WTC11 (cell line): ENCODE results near the gene POMGNT1. TPM values are rescaled to one million over a fixed set of nuclear protein-coding genes. Genes with fewer than 3 reads are reported as not detected.

Experiments
- ATAC-seq: fragments of 200-7000 bp; cut with Tn5 transposase; 2 replicates; pipeline ENCODE4 v1.10.0; 2021; ENCODE audit warnings: mild to moderate bottlenecking, moderate library complexity
- CTCF ChIA-PET: fragments of 300-600 bp; sonication (Branson Sonifier 250); formaldehyde crosslinking; loops from one replicate; lab custom pipeline; 2021; ENCODE audit warnings: antibody characterized with exemption; lab: Charles Lee
- POLR2A ChIA-PET: fragments of 350-600 bp; sonication (Branson Sonifier 250); formaldehyde crosslinking; loops from one replicate; lab custom pipeline; 2021; ENCODE audit warnings: antibody characterized with exemption; lab: Charles Lee
- DNase-seq: peaks from one replicate; pipeline ENCODE4 v3.0.0; 2021; ENCODE audit warnings: low spot score
- H3K27ac Mint-ChIP-seq: 2 replicates; pipeline ENCODE4 v1.8.0; 2021; ENCODE audit warnings: mixed read lengths
- H3K27me3 Mint-ChIP-seq: 2 replicates; pipeline ENCODE4 v1.8.0; 2021; ENCODE audit warnings: low read depth, mild to moderate bottlenecking, moderate library complexity, mixed read lengths
- H3K36me3 Mint-ChIP-seq: 2 replicates; pipeline ENCODE4 v1.8.0; 2021; ENCODE audit warnings: mixed read lengths
- H3K4me1 Mint-ChIP-seq: 2 replicates; pipeline ENCODE4 v1.8.0; 2022; ENCODE audit warnings: mixed read lengths
- H3K4me3 Mint-ChIP-seq: 2 replicates; pipeline ENCODE4 v1.8.0; 2021; ENCODE audit warnings: mild to moderate bottlenecking, moderate library complexity, mixed read lengths
- H3K9me3 Mint-ChIP-seq: 2 replicates; pipeline ENCODE4 v1.8.0; 2021; ENCODE audit warnings: mixed read lengths
- CREB1 ChIP-seq: sonication (generic); formaldehyde crosslinking; IDR thresholded peaks from 2 replicates; pipeline ENCODE4 v1.8.0; 2023; ENCODE audit warnings: mild to moderate bottlenecking, missing genetic modification reagents
- GRHL2 ChIP-seq: fragments of 250-450 bp; sonication (Bioruptor Pico); IDR thresholded peaks from 2 replicates; pipeline ENCODE4 v1.8.0; 2022; ENCODE audit warnings: mild to moderate bottlenecking, moderate library complexity; ENCODE audit not compliant: insufficient replicate concordance, severe bottlenecking
- OVOL2 ChIP-seq: fragments of 250-450 bp; sonication (Bioruptor Pico); IDR thresholded peaks from 2 replicates; pipeline ENCODE4 v1.9.0; 2021; ENCODE audit warnings: mild to moderate bottlenecking, borderline replicate concordance
- SMAD3 ChIP-seq: sonication (generic); formaldehyde crosslinking; IDR thresholded peaks from 2 replicates; pipeline ENCODE4 v1.8.0; 2022; ENCODE audit warnings: missing genetic modification reagents, mild to moderate bottlenecking, borderline replicate concordance
- SP1 ChIP-seq: sonication (generic); formaldehyde crosslinking; conservative IDR thresholded peaks from 2 replicates; pipeline ENCODE4 v1.8.1; 2022; ENCODE audit warnings: missing genetic modification reagents
- ZNF121 ChIP-seq: sonication (generic); formaldehyde crosslinking; IDR thresholded peaks from 2 replicates; pipeline ENCODE4 v1.8.0; 2023; ENCODE audit warnings: missing genetic modification reagents
- ZNF232 ChIP-seq: sonication (generic); formaldehyde crosslinking; IDR thresholded peaks from 2 replicates; pipeline ENCODE4 v1.8.0; 2022; ENCODE audit warnings: mild to moderate bottlenecking, missing genetic modification reagents
- ZNF671 ChIP-seq: fragments of 250-450 bp; sonication (Bioruptor Pico); IDR thresholded peaks from 2 replicates; pipeline ENCODE4 v1.8.0; 2021; ENCODE audit warnings: mild to moderate bottlenecking
- total RNA-seq: library from RNA; stranded (reverse); gene quantifications from 3 replicates; pipeline ENCODE4 v1.2.3, GENCODE V29; 2021
- TF ChIP-seq, protein P1 (sequence below): sonication (generic); formaldehyde crosslinking; IDR thresholded peaks from 2 replicates; pipeline ENCODE4 v1.8.1; 2023; ENCODE audit warnings: mild to moderate bottlenecking, moderate library complexity, missing genetic modification reagents
- TF ChIP-seq, protein P2 (sequence below): fragments of 250-450 bp; sonication (Bioruptor Pico); IDR thresholded peaks from 2 replicates; pipeline ENCODE4 v1.9.0; 2021; ENCODE audit warnings: mild to moderate bottlenecking
- TF ChIP-seq, protein P3 (sequence below): sonication (generic); formaldehyde crosslinking; conservative IDR thresholded peaks from 2 replicates; pipeline ENCODE4 v1.8.1; 2023; ENCODE audit warnings: mild to moderate bottlenecking, low read depth, missing genetic modification reagents, moderate library complexity
- TF ChIP-seq, protein P4 (sequence below): fragments of 200-600 bp; IDR thresholded peaks from 2 replicates; pipeline ENCODE4 v1.8.0; 2022; ENCODE audit warnings: antibody characterized with exemption
- TF ChIP-seq, protein P5 (sequence below): sonication (generic); formaldehyde crosslinking; IDR thresholded peaks from 2 replicates; pipeline ENCODE4 v1.8.0; 2022; ENCODE audit warnings: mild to moderate bottlenecking, missing genetic modification reagents
- TF ChIP-seq, protein P6 (sequence below): sonication (generic); formaldehyde crosslinking; IDR thresholded peaks from 2 replicates; pipeline ENCODE4 v1.8.1; 2022; ENCODE audit warnings: mild to moderate bottlenecking, missing genetic modification reagents, moderate library complexity, borderline replicate concordance
- TF ChIP-seq, protein P7 (sequence below): sonication (generic); formaldehyde crosslinking; IDR thresholded peaks from 2 replicates; pipeline ENCODE4 v1.8.1; 2022; ENCODE audit warnings: low read depth, mild to moderate bottlenecking, moderate library complexity, missing genetic modification reagents, borderline replicate concordance

The POMGNT1 gene
- total RNA-seq, 1 experiment from 2014 or later, result 42.5 TPM

DNA sequence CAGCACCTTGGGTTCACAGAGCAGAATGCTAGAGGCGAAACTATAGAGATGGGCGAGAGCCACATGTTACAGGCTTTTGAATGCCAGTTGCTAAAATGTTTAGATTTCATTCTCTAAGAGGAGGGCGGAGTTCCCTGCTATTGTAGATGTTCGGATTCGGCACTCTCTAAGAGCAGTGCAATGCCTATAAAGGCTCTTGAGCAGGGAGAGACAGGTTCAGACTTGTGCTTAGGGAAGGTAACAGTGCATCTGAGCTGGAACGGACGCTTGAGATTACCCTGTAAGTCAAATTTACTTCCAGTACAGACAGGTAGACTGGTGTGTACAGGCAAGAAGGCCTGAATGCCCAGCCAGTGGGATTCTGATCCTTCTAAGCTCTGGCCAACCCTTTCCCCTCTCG is 20.2 kb upstream of the POMGNT1 start:
- Mint-ChIP-seq H3K27me3 (no peaks in the 10 kb centered on the region), H3K4me3 (no peak overlapping the region), H3K36me3 (no peaks in the 10 kb centered on the region), H3K4me1 (peaks cover 23% of the 10 kb centered on the region), H3K27ac (no peak overlapping the region), H3K9me3 (no peaks in the 10 kb centered on the region)
- TF ChIP-seq ZNF232 (CRISPR knock-in tag) (no peak), OVOL2 (CRISPR knock-in tag) (no peak)
- TF ChIP-seq, protein P1, sequence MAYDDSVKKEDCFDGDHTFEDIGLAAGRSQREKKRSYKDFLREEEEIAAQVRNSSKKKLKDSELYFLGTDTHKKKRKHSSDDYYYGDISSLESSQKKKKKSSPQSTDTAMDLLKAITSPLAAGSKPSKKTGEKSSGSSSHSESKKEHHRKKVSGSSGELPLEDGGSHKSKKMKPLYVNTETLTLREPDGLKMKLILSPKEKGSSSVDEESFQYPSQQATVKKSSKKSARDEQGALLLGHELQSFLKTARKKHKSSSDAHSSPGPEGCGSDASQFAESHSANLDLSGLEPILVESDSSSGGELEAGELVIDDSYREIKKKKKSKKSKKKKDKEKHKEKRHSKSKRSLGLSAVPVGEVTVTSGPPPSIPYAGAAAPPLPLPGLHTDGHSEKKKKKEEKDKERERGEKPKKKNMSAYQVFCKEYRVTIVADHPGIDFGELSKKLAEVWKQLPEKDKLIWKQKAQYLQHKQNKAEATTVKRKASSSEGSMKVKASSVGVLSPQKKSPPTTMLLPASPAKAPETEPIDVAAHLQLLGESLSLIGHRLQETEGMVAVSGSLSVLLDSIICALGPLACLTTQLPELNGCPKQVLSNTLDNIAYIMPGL (CRISPR knock-in tag), result no peak
- ChIA-PET POLR2A (no interaction called here), CTCF (interaction anchor here (6.6 kb wide), 1 partner anchor 20 kb away, joined by 55 read pairs; the partner anchor contains the start of gene POMGNT1)
- DNase-seq (no peak), ATAC-seq (no peak)

DNA sequence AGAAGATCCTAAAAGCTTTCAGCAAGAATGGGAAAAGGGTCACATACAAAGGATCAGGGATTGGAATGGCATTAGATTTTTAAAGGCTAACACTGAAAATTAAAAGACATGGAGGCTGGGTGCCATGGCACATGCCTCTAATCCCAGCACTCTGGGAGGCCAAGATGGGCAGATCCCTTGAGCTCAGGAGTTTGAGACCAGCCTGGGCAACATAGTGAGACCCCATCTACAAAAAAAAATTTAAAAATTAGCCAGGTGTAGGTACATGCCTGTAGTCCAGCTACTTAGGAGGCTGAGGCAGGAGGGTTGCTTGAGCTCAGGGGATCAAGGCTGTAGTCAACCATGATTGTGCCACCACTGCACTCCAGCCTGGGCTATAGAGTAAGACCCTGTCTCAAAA is 17.3 kb upstream of the POMGNT1 start:
- Mint-ChIP-seq H3K4me3 (no peak overlapping the region), H3K36me3 (no peaks in the 10 kb centered on the region), H3K9me3 (no peaks in the 10 kb centered on the region), H3K4me1 (no peaks in the 10 kb centered on the region), H3K27me3 (no peaks in the 10 kb centered on the region), H3K27ac (no peak overlapping the region)
- DNase-seq (no peak), ATAC-seq (no peak)
- TF ChIP-seq ZNF121 (CRISPR knock-in tag), result peak; percentile 57; the same call in 1 of the 2 replicates
- TF ChIP-seq, protein P1 (CRISPR knock-in tag), result no peak
- ChIA-PET POLR2A (no interaction called here), CTCF (no interaction called here)

DNA sequence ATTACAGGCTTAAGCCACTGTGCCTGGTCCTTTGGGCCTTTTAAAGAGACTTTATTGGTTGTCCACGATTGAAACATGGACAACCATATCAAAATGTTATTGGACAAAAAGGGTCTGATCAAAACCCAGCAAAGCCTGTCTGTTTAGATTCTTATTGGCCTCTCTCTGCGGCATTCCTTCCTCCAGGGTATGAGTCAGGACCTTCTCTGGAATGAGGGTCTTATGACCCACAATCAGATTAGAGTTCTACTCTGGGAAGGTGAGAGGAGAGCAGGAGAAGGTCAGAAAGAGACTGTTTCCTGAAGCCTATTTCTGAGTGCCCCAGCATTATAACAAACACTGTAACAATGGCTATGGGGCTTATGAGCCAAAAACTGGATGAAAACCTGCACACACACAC is 12.8 kb upstream of the POMGNT1 start:
- Mint-ChIP-seq H3K4me3 (no peak overlapping the region), H3K36me3 (no peaks in the 10 kb centered on the region), H3K27ac (no peak overlapping the region), H3K27me3 (no peaks in the 10 kb centered on the region), H3K4me1 (peaks cover under 1% of the 10 kb centered on the region; the same call in 1 of the 2 replicates), H3K9me3 (no peaks in the 10 kb centered on the region)
- POLR2A ChIA-PET, result no interaction called here
- no peak for DNase-seq
- CTCF ChIA-PET, result no interaction called here
- ATAC-seq, result no peak
- no peak for TF ChIP-seq SP1 (CRISPR knock-in tag)
- TF ChIP-seq, protein P2, sequence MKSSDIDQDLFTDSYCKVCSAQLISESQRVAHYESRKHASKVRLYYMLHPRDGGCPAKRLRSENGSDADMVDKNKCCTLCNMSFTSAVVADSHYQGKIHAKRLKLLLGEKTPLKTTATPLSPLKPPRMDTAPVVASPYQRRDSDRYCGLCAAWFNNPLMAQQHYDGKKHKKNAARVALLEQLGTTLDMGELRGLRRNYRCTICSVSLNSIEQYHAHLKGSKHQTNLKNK (CRISPR knock-in tag), result no peak
- TF ChIP-seq, protein P1 (CRISPR knock-in tag), result no peak
- TF ChIP-seq, protein P3, sequence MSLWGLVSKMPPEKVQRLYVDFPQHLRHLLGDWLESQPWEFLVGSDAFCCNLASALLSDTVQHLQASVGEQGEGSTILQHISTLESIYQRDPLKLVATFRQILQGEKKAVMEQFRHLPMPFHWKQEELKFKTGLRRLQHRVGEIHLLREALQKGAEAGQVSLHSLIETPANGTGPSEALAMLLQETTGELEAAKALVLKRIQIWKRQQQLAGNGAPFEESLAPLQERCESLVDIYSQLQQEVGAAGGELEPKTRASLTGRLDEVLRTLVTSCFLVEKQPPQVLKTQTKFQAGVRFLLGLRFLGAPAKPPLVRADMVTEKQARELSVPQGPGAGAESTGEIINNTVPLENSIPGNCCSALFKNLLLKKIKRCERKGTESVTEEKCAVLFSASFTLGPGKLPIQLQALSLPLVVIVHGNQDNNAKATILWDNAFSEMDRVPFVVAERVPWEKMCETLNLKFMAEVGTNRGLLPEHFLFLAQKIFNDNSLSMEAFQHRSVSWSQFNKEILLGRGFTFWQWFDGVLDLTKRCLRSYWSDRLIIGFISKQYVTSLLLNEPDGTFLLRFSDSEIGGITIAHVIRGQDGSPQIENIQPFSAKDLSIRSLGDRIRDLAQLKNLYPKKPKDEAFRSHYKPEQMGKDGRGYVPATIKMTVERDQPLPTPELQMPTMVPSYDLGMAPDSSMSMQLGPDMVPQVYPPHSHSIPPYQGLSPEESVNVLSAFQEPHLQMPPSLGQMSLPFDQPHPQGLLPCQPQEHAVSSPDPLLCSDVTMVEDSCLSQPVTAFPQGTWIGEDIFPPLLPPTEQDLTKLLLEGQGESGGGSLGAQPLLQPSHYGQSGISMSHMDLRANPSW (CRISPR knock-in tag), result no peak
- TF ChIP-seq, protein P4, sequence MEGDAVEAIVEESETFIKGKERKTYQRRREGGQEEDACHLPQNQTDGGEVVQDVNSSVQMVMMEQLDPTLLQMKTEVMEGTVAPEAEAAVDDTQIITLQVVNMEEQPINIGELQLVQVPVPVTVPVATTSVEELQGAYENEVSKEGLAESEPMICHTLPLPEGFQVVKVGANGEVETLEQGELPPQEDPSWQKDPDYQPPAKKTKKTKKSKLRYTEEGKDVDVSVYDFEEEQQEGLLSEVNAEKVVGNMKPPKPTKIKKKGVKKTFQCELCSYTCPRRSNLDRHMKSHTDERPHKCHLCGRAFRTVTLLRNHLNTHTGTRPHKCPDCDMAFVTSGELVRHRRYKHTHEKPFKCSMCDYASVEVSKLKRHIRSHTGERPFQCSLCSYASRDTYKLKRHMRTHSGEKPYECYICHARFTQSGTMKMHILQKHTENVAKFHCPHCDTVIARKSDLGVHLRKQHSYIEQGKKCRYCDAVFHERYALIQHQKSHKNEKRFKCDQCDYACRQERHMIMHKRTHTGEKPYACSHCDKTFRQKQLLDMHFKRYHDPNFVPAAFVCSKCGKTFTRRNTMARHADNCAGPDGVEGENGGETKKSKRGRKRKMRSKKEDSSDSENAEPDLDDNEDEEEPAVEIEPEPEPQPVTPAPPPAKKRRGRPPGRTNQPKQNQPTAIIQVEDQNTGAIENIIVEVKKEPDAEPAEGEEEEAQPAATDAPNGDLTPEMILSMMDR, result no peak
- no peak for TF ChIP-seq CREB1 (CRISPR knock-in tag)
- TF ChIP-seq, protein P5, sequence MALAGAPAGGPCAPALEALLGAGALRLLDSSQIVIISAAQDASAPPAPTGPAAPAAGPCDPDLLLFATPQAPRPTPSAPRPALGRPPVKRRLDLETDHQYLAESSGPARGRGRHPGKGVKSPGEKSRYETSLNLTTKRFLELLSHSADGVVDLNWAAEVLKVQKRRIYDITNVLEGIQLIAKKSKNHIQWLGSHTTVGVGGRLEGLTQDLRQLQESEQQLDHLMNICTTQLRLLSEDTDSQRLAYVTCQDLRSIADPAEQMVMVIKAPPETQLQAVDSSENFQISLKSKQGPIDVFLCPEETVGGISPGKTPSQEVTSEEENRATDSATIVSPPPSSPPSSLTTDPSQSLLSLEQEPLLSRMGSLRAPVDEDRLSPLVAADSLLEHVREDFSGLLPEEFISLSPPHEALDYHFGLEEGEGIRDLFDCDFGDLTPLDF (CRISPR knock-in tag), result no peak
- TF ChIP-seq, protein P6, sequence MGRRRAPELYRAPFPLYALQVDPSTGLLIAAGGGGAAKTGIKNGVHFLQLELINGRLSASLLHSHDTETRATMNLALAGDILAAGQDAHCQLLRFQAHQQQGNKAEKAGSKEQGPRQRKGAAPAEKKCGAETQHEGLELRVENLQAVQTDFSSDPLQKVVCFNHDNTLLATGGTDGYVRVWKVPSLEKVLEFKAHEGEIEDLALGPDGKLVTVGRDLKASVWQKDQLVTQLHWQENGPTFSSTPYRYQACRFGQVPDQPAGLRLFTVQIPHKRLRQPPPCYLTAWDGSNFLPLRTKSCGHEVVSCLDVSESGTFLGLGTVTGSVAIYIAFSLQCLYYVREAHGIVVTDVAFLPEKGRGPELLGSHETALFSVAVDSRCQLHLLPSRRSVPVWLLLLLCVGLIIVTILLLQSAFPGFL, result no peak
- TF ChIP-seq SMAD3 (CRISPR knock-in tag), result no peak
- TF ChIP-seq GRHL2, result no peak
- no peak for TF ChIP-seq ZNF671 (CRISPR knock-in tag)
- TF ChIP-seq, protein P7, sequence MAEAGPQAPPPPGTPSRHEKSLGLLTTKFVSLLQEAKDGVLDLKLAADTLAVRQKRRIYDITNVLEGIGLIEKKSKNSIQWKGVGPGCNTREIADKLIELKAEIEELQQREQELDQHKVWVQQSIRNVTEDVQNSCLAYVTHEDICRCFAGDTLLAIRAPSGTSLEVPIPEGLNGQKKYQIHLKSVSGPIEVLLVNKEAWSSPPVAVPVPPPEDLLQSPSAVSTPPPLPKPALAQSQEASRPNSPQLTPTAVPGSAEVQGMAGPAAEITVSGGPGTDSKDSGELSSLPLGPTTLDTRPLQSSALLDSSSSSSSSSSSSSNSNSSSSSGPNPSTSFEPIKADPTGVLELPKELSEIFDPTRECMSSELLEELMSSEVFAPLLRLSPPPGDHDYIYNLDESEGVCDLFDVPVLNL (CRISPR knock-in tag), result no peak
